Measurements from ENCODE around the gene IL2RA. TPM values are rescaled to one million over a fixed set of nuclear protein-coding genes. Genes with fewer than 3 reads are reported as not detected.

The IL2RA gene
- total RNA-seq, 4 donors from 2014 or later, result 0.15 to 0.28 TPM; not detected in 2

DNA sequence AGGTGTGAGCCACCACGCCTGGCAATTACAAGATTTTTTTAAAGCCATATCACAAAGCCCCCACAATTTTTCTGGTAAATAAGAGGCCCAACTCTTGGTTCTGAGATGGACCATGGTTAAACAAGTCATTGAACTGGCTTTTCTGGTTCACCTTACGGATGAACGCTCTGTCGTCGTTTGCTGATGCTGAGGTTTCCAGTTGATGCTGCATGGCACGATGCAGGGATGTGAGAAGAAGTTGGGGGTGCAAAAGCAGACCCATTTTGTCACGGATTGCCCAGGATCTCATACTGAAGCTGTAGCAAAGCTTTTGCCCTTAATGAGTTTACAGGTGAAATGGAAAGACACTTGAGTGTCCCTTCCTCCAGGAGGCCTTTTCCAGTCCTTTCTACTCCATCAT lies 2.0 kb upstream of the IL2RA start:
- no peaks in the 10 kb centered on the region for H3K4me1 ChIP-seq
- H3K9me3 ChIP-seq, result no peaks in the 10 kb centered on the region
- no peak overlapping the region for H3K4me3 ChIP-seq
- no peaks in the 10 kb centered on the region for H3K36me3 ChIP-seq
- no peak for DNase-seq
- no peak overlapping the region for H3K27ac ChIP-seq
- TF ChIP-seq POLR2A (IDR thresholded peaks at IDR 0.05), result no peak
- TF ChIP-seq CTCF (IDR thresholded peaks at IDR 0.05), result no peak
- H3K27me3 ChIP-seq, result no peaks in the 10 kb centered on the region
- intact Hi-C loops (cut with DNase I; ENCODE audit: low total_unique reads), result no loop called here

- Histone ChIP-seq H3K9me3 (no peaks in the 10 kb centered on the region), H3K4me1 (no peaks in the 10 kb centered on the region), H3K27me3 (no peaks in the 10 kb centered on the region), H3K4me3 (no peak overlapping the region), H3K36me3 (no peaks in the 10 kb centered on the region), H3K27ac (no peak overlapping the region)
- TF ChIP-seq POLR2A (IDR thresholded peaks at IDR 0.05) (no peak), CTCF (IDR thresholded peaks at IDR 0.05) (no peak)
- peak in 1 of 2 donors; percentile 1 for DNase-seq
- intact Hi-C loops (cut with DNase I; ENCODE audit: low total_unique reads), result no loop called here
Observed at GRCh38 chr10:6061056-6061455, 1.1 kb downstream of the IL2RA start.

- peak in 1 of 2 donors; percentile 2 for DNase-seq
- H3K4me1 ChIP-seq, result no peaks in the 10 kb centered on the region
- no peak overlapping the region for H3K27ac ChIP-seq
- H3K36me3 ChIP-seq, result no peaks in the 10 kb centered on the region
- H3K4me3 ChIP-seq, result no peak overlapping the region
- no peak for TF ChIP-seq CTCF (IDR thresholded peaks at IDR 0.05)
- TF ChIP-seq POLR2A (IDR thresholded peaks at IDR 0.05), result no peak
- H3K9me3 ChIP-seq, result no peaks in the 10 kb centered on the region
- no peaks in the 10 kb centered on the region for H3K27me3 ChIP-seq
- intact Hi-C loops (cut with DNase I; ENCODE audit: low total_unique reads), result no loop called here
Observed at GRCh38 chr10:6059506-6059905, 2.7 kb downstream of the IL2RA start.

DNA sequence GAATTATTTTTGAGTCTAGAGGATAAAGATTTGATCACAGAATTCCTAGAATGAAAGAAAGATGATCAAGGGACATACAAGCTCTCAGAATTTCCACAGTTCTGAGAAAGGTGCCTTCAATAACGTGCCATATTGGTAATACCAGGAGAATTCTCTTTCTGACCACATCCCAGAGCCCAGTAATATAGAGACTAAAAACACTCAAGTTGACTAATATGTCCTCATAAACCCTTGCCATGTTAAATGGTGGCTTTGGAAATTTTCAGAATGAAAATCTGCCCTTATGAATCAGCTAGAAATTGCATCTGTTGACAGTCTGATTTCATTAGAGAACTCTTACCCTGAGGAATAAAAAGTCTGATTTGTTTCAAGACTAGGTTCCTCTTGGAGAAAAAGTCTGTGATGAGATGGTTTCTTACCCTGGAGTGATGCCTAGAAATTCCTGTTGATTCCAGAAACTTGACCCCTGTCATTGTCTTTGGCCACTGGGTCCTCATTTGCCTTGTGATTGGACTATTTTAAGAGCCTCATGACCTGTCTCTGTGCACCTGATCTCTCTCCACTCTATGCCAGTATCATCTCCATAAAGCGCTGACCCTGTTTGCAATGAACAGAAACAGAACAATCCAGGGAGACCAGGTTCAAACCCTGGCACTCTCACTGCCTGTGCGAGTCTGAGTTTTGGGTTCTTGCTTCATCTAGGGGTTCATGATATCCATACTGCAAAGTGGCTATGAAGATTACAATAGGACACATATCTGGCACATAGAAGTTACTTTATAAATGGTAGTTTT lies 3.3 kb downstream of the IL2RA start:
- intact Hi-C loops (cut with DNase I; ENCODE audit: low total_unique reads), result no loop called here
- no peak overlapping the region for H3K4me3 ChIP-seq
- DNase-seq, result no peak
- no peak overlapping the region for H3K27ac ChIP-seq
- TF ChIP-seq CTCF (IDR thresholded peaks at IDR 0.05), result no peak
- no peak for TF ChIP-seq POLR2A (IDR thresholded peaks at IDR 0.05)
- no peaks in the 10 kb centered on the region for H3K27me3 ChIP-seq
- H3K36me3 ChIP-seq, result no peaks in the 10 kb centered on the region
- no peaks in the 10 kb centered on the region for H3K4me1 ChIP-seq
- H3K9me3 ChIP-seq, result no peaks in the 10 kb centered on the region

- H3K27me3 ChIP-seq, result no peaks in the 10 kb centered on the region
- no peak overlapping the region for H3K4me3 ChIP-seq
- no peaks in the 10 kb centered on the region for H3K4me1 ChIP-seq
- intact Hi-C loops (cut with DNase I; ENCODE audit: low total_unique reads), result no loop called here
- H3K36me3 ChIP-seq, result no peaks in the 10 kb centered on the region
- no peak overlapping the region for H3K27ac ChIP-seq
- TF ChIP-seq CTCF (IDR thresholded peaks at IDR 0.05) (no peak), POLR2A (IDR thresholded peaks at IDR 0.05) (no peak)
- DNase-seq, result peak in 1 of 2 donors; percentile 6
- H3K9me3 ChIP-seq, result no peaks in the 10 kb centered on the region
Observed at GRCh38 chr10:6056411-6057135, 5.6 kb downstream of the IL2RA start.
